HG02623 (cell line): ENCODE measurements around the gene ARL14EP.

ENCODE experiments used
- ATAC-seq: cut with Tn5 transposase; IDR thresholded peaks from one replicate; pipeline ENCODE4 v1.9.1; 2021; ENCODE audit warnings: moderate library complexity; ENCODE audit not compliant: unreplicated experiment

Gene ARL14EP

GRCh38 chr11:30326114-30326778, 3.3 kb downstream of the ARL14EP start:
- no peak for ATAC-seq

GRCh38 chr11:30326906-30327305, 4.0 kb downstream of the ARL14EP start:
- ATAC-seq = no peak

DNA sequence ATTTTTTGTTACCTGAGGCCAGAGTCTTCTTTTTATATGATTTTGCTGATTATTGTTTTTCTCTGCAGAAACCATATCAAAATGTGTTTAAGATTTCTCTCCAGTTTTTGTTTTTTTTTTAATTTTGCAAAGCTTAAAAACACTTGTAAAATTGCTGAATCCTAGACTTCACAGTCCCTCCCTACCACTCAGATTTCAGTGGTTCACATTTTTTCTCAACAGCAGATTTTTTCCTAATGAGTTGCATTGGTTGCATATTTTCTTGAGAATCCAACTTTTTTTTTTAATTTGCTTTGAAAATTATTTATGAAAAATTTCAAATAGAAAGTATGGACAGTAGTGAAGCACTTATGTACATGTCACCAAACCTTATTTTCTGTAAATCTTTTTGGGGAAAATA, 5.8 kb downstream of the ARL14EP start:
- no peak for ATAC-seq

- no peak for ATAC-seq
These were observed 6.4 kb downstream of the ARL14EP start for GRCh38 chr11:30329150-30329940.

GRCh38 chr11:30333405-30333804, 10.5 kb downstream of the ARL14EP start:
- ATAC-seq = peak; percentile 52

DNA sequence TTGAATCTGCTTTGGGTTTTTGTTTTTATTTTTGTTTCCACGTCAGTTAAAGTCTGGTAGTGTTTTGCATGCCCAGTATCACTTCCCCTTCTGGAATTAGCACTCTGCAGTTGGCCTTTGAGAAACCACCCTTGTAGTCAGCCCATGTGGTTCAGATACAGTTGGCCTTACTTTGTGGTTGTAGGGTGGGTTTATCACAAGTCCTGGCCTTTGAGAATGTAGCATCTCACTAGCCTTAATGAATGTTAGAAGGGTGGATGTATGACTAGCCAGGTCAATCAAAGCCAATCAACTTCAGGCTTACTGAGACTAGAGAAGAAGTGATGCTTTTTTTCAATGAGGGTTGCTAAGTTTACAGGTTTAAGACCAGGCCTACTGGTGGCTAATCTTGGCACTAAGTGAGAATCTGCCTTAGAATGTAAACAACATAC, 19.8 kb downstream of the ARL14EP start:
- peak; percentile 97 for ATAC-seq

DNA sequence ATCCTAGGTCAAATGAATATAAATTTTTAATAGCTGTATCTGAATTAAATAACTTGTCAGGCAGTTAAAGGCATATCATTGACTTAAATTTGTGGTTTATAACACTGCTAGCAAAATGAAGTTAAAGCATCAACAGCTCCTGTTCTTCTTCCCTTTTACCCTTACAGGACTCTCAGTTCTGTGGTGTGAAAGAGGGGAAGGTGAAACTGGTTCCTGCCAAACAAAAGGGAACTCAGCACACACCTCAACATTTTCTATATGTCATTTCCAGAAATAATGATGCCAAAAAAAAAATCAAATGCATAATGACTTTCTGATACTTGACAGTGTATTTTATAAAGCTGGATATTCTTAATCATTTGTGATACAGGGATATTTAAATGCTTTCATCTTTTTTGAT, 21.2 kb downstream of the ARL14EP start:
- ATAC-seq = peak; percentile 17

- no peak for ATAC-seq
These were observed 22.7 kb downstream of the ARL14EP start for GRCh38 chr11:30345644-30346043.

GRCh38 chr11:30346068-30346688, 23.3 kb downstream of the ARL14EP start:
- no peak for ATAC-seq

DNA sequence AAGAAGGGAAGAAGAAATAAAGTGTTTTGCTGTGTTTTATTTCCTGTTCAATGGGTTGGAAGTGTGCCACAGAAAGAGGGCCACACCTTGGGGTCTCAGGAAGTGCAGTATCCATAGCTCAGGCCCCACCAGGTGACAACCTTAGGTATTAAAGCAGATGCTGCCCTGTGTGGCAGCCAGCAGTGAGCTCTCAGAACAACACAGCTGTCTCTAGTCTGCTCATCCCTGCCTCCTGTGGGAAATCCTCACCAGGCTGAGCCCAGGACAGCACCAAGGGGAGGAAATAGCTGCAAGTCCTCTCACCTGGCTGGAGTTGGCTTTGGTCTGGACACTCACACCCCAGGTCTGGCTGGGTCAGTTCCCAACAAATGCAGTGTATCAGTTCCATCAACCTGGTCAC, 25.1 kb downstream of the ARL14EP start:
- ATAC-seq = no peak

DNA sequence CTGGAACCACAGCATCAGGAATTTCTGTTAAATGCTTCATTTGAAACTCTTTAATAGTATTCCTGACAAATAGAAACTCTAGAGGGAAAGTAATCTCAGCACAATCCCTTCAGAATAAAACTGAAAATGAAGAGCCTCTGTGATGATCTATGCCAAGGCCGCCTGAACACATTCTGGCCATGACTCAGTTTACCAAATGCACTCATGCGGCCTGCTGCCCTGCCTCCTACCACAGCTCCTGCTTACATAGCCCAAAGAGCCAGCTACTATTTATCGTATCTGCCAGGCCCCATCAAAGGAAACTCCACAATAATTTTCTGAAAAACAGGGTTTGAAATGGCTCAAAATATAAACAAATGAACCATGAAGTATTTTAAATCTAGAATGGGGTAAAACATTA, 27.0 kb downstream of the ARL14EP start:
- no peak for ATAC-seq

DNA sequence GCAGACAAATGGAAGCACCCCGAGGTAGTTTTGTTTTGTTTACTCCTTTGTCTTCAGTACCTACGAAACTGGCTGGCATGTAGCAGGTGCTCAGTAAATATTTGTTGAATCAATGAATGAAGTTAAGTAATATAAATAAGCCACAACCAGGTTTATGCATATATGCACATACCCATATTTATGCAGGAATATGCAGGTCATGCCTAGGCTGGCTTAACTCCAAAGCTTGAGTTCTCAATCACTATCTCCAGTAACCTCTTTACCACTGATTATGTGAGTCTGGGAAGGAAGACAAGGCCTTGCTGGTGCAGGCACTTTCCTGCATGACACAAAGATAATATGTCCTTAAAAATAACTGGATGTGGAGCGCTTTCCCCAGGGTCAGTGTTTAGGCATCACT, 27.5 kb downstream of the ARL14EP start:
- no peak for ATAC-seq

DNA sequence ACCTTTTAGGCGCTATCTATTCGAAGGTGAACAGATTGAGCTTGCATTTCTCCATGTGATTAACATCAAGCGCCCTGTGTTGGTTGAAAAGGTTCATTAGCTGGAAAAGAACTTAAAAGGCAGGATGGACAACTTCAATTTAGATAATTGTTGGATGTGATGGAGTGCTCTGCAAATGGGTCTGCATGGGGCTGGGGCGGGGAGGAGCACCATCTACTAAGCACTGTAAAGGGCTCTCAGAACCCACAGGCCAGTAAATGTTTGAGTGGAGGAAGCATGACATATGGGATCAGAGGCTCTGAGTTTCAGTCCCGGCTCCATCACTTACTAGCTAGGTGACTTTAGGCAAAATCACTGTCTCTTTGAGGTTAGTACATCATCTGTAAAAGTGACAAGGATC, 28.2 kb downstream of the ARL14EP start:
- ATAC-seq = no peak

DNA sequence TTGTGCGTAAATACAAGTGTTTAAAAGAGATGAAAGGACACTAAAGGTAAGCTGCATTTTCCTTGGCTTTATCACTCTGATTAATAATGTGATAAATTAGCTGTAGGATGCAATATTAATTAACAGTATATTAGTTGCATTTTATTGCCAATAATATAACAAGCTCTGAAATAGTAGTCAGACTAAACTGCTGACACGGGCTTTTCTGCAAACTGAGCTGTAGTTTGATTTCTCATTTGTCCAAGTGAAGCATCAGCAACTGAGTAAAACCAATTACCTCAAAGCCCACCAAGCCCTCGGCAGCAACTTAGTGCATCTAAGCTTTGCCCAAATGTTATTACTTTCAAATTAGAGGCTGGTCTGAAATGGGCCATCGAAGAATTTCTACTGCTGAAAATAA, 33.5 kb downstream of the ARL14EP start:
- ATAC-seq = no peak

DNA sequence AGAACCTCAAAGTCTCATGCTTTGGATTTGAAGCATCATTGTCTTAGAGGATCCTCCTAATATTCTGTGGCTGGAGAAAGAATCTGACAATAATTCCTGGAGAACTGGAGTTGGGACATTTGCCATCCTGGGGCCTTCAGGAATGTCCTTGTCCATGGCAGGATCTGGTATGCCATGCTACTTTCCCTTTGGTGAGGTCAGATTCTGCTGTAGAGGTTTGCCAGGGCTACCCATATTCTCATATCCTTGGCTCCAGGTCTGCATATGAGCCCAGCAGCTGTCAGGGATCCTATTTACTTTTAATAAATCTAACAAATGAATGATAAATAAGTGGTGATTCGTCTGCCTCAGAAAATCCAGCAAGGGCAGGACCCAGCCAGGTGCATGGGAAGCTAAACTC, 35.0 kb downstream of the ARL14EP start:
- no peak for ATAC-seq

DNA sequence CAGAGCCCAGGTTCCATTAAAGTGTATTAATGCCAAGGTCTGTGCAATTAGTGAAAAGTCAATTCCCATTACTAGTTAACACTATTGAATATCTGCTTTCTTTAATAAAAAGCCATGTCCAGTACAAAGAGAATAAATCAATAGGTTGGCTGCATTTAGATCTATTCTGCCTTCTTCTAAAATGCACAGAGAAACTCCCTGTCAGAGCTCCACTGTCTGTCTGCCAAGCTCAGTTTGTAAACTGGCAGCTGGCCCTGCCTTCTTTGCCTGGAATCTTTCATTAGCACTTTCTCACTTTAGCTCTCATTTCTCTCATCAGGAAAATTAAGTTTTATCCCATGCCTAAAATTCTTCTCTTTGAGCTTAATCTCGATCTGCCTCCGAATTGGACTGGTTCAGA, 35.6 kb downstream of the ARL14EP start:
- ATAC-seq = no peak

GRCh38 chr11:30360741-30361140, 37.8 kb downstream of the ARL14EP start:
- ATAC-seq = no peak

DNA sequence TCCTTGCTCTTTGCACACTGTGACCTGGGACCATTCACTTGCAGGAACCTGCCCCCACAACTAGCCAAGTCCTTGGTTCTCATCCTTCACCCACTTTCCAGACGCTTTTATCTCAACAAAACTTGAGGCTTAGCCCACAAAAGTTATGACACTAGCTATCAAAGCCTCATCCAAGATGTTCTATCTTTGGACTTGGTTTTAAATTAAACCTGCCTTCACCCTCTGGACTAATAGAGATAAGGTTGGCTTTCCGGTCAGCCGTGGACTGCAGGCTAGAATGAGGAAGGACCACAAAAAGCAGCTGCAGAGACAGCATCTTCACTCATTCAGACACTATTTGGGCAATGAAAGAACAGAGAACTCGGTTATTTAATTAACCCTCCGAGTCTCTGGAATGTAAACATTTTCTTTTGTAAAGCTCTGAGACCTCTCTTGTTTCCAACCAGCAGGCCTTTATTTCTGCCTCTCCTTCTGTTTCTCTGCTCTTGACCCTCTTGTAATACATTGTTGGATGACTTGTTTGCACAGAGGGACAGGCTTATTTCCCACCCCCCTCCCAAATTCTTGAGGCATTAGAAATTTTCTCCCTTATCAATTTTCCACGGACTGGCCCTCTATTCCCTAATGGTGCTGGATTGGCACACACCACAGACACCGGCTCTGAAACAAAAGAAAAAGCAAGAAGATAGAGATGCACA, 41.4 kb downstream of the ARL14EP start:
- ATAC-seq = no peak

- ATAC-seq = no peak
These were observed 42.1 kb downstream of the ARL14EP start for GRCh38 chr11:30364837-30365482.

DNA sequence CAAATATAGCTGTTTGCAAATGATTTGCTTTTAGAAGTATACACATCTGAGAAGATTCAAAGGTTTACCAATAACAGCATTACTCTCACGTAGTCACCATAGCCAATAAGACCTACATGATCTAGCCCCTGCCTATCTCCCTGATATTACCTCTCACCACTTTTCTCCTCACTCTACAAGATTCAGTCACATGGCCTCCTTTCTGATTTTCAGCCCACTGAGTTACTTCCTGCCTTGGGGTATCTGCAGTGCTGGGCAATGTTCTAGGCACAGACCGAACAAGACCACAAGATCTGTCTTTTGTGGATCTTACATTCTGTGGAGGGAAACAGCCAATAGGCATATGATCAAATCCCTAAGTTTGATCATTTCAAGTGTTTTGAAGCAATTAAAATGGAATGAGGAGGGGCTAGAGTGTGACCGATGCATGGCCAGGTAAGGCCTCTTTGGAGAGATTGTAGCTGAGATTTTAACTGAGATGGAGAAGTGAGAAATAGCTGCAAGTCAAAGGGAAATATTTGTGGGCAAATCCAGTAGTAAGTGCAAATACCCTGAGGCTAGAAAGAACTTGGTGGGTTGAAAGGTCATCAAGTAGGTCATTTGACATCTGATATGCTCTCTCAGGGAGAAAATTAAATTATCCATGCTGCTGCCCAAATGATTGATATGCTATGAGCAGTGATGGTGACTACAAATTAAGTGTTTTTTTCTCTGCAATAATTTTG, 43.1 kb downstream of the ARL14EP start:
- ATAC-seq = no peak
